ENCODE data around the gene ABCD2.

The ABCD2 gene

DNA sequence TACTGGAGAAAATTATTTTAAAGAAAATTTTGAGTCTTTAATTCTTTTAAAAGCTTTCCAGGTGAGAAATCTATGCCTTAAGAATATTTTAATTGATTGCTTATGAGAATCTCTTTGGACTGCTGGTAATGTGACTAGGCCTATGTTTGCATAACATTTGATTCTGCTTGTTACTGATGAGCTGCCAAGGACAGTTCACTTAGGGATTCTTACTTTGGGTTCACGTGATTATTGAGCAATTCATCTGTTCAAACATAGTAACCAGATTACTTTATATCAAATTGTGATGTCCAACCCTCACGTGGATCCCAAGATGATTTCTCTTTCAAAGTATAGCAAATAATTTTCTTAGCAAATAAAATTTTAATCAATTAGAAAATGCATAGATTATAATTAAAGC, 27.4 kb upstream of the ABCD2 start:
- Histone ChIP-seq H3K9me3 (replicated peaks; ENCODE audit: insufficient read depth, low read length) (no peaks in the 10 kb centered on the region), H3K4me2 (ENCODE audit: low read depth, low read length) (no peak overlapping the region), H3K9me2 (replicated peaks; ENCODE audit: insufficient read depth, low read length) (no peaks in the 10 kb centered on the region), H3K4me3 (ENCODE audit: low read length) (no peak overlapping the region), H3K4me1 (ENCODE audit: low read length) (0 out of 2 replicates have a peak, but pooled peaks cover 4% of the 10 kb centered on the region), H3K27ac (ENCODE audit: low read length) (no peak overlapping the region), H3K36me3 (replicated peaks; ENCODE audit: insufficient read depth, low read length) (no peaks in the 10 kb centered on the region), H3F3A (ENCODE audit: insufficient read depth, low read length) (no peaks in the 10 kb centered on the region), H2AFZ (ENCODE audit: low read length) (no peak overlapping the region), H4K20me1 (ENCODE audit: insufficient read depth, low read length) (no peaks in the 10 kb centered on the region), H3K27me3 (replicated peaks; ENCODE audit: insufficient read depth, low read length) (no peaks in the 10 kb centered on the region), H3K9ac (ENCODE audit: low read length) (no peak overlapping the region), H3K79me2 (ENCODE audit: low read length) (no peaks in the 10 kb centered on the region)
- TF ChIP-seq EZH2phosphoT487 (IDR thresholded peaks at IDR 0.05; ENCODE audit: low read length) (no peak), EZH2 (optimal IDR thresholded peaks at IDR 0.05; ENCODE audit: low read depth, low read length) (no peak)
- TF ChIP-seq, protein P1, sequence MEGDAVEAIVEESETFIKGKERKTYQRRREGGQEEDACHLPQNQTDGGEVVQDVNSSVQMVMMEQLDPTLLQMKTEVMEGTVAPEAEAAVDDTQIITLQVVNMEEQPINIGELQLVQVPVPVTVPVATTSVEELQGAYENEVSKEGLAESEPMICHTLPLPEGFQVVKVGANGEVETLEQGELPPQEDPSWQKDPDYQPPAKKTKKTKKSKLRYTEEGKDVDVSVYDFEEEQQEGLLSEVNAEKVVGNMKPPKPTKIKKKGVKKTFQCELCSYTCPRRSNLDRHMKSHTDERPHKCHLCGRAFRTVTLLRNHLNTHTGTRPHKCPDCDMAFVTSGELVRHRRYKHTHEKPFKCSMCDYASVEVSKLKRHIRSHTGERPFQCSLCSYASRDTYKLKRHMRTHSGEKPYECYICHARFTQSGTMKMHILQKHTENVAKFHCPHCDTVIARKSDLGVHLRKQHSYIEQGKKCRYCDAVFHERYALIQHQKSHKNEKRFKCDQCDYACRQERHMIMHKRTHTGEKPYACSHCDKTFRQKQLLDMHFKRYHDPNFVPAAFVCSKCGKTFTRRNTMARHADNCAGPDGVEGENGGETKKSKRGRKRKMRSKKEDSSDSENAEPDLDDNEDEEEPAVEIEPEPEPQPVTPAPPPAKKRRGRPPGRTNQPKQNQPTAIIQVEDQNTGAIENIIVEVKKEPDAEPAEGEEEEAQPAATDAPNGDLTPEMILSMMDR (IDR thresholded peaks at IDR 0.05; ENCODE audit: low read length): no peak
- DNase-seq: no peak

DNA sequence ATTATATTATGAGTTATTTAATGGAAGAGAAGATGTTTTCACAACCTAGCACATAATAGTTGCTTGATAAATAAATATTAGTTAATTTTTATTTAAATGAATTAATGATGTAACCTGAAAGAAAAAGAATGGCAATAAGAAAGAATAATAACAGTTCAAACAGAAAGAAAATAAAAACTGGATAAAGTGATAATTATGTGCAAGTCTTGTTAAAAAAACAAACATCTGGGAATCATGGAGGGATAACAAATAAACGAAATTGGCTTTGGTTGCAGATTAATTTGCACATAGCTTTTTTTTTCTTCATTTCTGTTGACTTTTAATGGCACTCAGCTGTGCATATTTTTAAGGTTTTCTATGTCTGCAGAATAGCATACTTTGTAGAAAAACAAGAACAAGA, 23.4 kb upstream of the ABCD2 start:
- no peak for TF ChIP-seq EZH2 (optimal IDR thresholded peaks at IDR 0.05; ENCODE audit: low read depth, low read length)
- TF ChIP-seq EZH2phosphoT487 (IDR thresholded peaks at IDR 0.05; ENCODE audit: low read length): no peak
- no peaks in the 10 kb centered on the region for H3K4me1 ChIP-seq (ENCODE audit: low read length)
- no peaks in the 10 kb centered on the region for H3K79me2 ChIP-seq (ENCODE audit: low read length)
- no peaks in the 10 kb centered on the region for H4K20me1 ChIP-seq (ENCODE audit: insufficient read depth, low read length)
- no peaks in the 10 kb centered on the region for H3K36me3 ChIP-seq (replicated peaks; ENCODE audit: insufficient read depth, low read length)
- no peak overlapping the region for H3K4me3 ChIP-seq (ENCODE audit: low read length)
- no peak overlapping the region for H3K4me2 ChIP-seq (ENCODE audit: low read depth, low read length)
- H3K9me3 ChIP-seq (replicated peaks; ENCODE audit: insufficient read depth, low read length): no peaks in the 10 kb centered on the region
- DNase-seq: no peak
- no peak overlapping the region for H3K27ac ChIP-seq (ENCODE audit: low read length)
- no peaks in the 10 kb centered on the region for H3K9me2 ChIP-seq (replicated peaks; ENCODE audit: insufficient read depth, low read length)
- no peaks in the 10 kb centered on the region for H3K27me3 ChIP-seq (replicated peaks; ENCODE audit: insufficient read depth, low read length)
- no peaks in the 10 kb centered on the region for H3F3A ChIP-seq (ENCODE audit: insufficient read depth, low read length)
- H3K9ac ChIP-seq (ENCODE audit: low read length): no peak overlapping the region
- H2AFZ ChIP-seq (ENCODE audit: low read length): no peak overlapping the region

DNA sequence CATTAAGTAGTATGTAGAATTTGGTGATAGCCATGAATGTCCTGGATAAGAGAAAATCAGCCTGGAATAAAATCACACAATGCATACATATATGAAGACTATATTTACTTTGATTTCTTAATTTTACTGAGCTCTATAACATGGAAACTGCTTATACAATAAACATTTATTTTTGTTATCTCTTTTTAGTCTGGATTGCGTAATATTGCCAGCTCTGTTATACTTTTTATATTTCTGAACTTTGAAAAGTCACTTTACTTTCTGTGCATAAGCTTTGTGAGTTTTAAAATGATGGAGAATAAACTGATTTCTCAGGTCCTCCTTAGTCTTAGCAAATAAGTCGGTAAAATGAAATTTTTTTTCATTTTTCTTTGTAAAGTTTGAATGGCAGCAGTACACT, 19.2 kb upstream of the ABCD2 start:
- no peaks in the 10 kb centered on the region for H3K9me2 ChIP-seq (replicated peaks; ENCODE audit: insufficient read depth, low read length)
- H3K4me3 ChIP-seq (ENCODE audit: low read length): no peak overlapping the region
- no peaks in the 10 kb centered on the region for H4K20me1 ChIP-seq (ENCODE audit: insufficient read depth, low read length)

GRCh38 chr12:39638178-39638577, 18.6 kb upstream of the ABCD2 start:
- no peaks in the 10 kb centered on the region for H3K9me2 ChIP-seq (replicated peaks; ENCODE audit: insufficient read depth, low read length)
- H3F3A ChIP-seq (ENCODE audit: insufficient read depth, low read length): no peaks in the 10 kb centered on the region
- no peak for DNase-seq
- no peaks in the 10 kb centered on the region for H3K9me3 ChIP-seq (replicated peaks; ENCODE audit: insufficient read depth, low read length)
- no peaks in the 10 kb centered on the region for H3K79me2 ChIP-seq (ENCODE audit: low read length)
- no peak overlapping the region for H3K9ac ChIP-seq (ENCODE audit: low read length)
- H3K27me3 ChIP-seq (replicated peaks; ENCODE audit: insufficient read depth, low read length): no peaks in the 10 kb centered on the region
- TF ChIP-seq EZH2phosphoT487 (IDR thresholded peaks at IDR 0.05; ENCODE audit: low read length) (no peak), EZH2 (optimal IDR thresholded peaks at IDR 0.05; ENCODE audit: low read depth, low read length) (no peak)
- TF ChIP-seq, protein P1 (IDR thresholded peaks at IDR 0.05; ENCODE audit: low read length): no peak
- H3K4me1 ChIP-seq (ENCODE audit: low read length): no peaks in the 10 kb centered on the region
- no peaks in the 10 kb centered on the region for H4K20me1 ChIP-seq (ENCODE audit: insufficient read depth, low read length)
- no peaks in the 10 kb centered on the region for H3K36me3 ChIP-seq (replicated peaks; ENCODE audit: insufficient read depth, low read length)
- H3K4me3 ChIP-seq (ENCODE audit: low read length): no peak overlapping the region
- no peak overlapping the region for H3K4me2 ChIP-seq (ENCODE audit: low read depth, low read length)
- no peak overlapping the region for H3K27ac ChIP-seq (ENCODE audit: low read length)
- H2AFZ ChIP-seq (ENCODE audit: low read length): no peak overlapping the region

More for the DNA sequence above, 19.2 kb upstream of the ABCD2 start:
- TF ChIP-seq EZH2phosphoT487 (IDR thresholded peaks at IDR 0.05; ENCODE audit: low read length) (no peak), EZH2 (optimal IDR thresholded peaks at IDR 0.05; ENCODE audit: low read depth, low read length) (no peak)
- TF ChIP-seq, protein P1 (IDR thresholded peaks at IDR 0.05; ENCODE audit: low read length): no peak
- Histone ChIP-seq H3K27me3 (replicated peaks; ENCODE audit: insufficient read depth, low read length) (no peaks in the 10 kb centered on the region), H3F3A (ENCODE audit: insufficient read depth, low read length) (no peaks in the 10 kb centered on the region), H2AFZ (ENCODE audit: low read length) (no peak overlapping the region), H3K27ac (ENCODE audit: low read length) (no peak overlapping the region), H3K4me1 (ENCODE audit: low read length) (no peaks in the 10 kb centered on the region), H3K9ac (ENCODE audit: low read length) (no peak overlapping the region), H3K36me3 (replicated peaks; ENCODE audit: insufficient read depth, low read length) (no peaks in the 10 kb centered on the region), H3K4me2 (ENCODE audit: low read depth, low read length) (no peak overlapping the region), H3K79me2 (ENCODE audit: low read length) (no peaks in the 10 kb centered on the region), H3K9me3 (replicated peaks; ENCODE audit: insufficient read depth, low read length) (no peaks in the 10 kb centered on the region)
- no peak for DNase-seq
